GM23338 (cell line): ENCODE results near the gene GSC2. TPM values are rescaled to one million over a fixed set of nuclear protein-coding genes. Genes with fewer than 3 reads are reported as not detected.

ENCODE experiments used
- ATAC-seq: fragments of 200-7000 bp; cut with Tn5 transposase; 3 replicates; pipeline ENCODE4 v1.9.1; 2020
- DNase-seq: peaks from one replicate; pipeline ENCODE4 v3.0.0-alpha.2; 2015; ENCODE audit warnings: low spot score
- H2AFZ ChIP-seq: fragments of 200-600 bp; sonication (generic); 2 replicates; pipeline ENCODE4 v1.8.0; 2016; ENCODE audit warnings: antibody characterized with exemption, mild to moderate bottlenecking, moderate library complexity
- H3F3A ChIP-seq: fragments of 200-600 bp; sonication (generic); replicated peaks from 2 replicates; pipeline ENCODE4 v1.8.0; 2017; ENCODE audit warnings: antibody characterized with exemption, mixed run types, low read depth
- H3K27ac ChIP-seq: fragments of 200-600 bp; sonication (generic); 2 replicates; pipeline ENCODE4 v1.6.1; 2016; ENCODE audit warnings: low read depth
- H3K27me3 ChIP-seq: fragments of 200-600 bp; sonication (generic); 2 replicates; pipeline ENCODE4 v1.8.0; 2016; ENCODE audit warnings: mild to moderate bottlenecking, mixed run types, moderate library complexity; ENCODE audit not compliant: insufficient read depth
- H3K36me3 ChIP-seq: fragments of 200-600 bp; sonication (generic); 2 replicates; pipeline ENCODE4 v1.8.0; 2016; ENCODE audit warnings: mild to moderate bottlenecking; ENCODE audit not compliant: insufficient read depth
- H3K4me1 ChIP-seq: fragments of 200-600 bp; sonication (generic); 2 replicates; pipeline ENCODE4 v1.8.0; 2016; ENCODE audit warnings: mild to moderate bottlenecking, moderate library complexity; ENCODE audit not compliant: insufficient read depth
- H3K4me2 ChIP-seq: fragments of 200-600 bp; sonication (generic); 2 replicates; pipeline ENCODE4 v1.7.1; 2017; ENCODE audit warnings: mixed run types
- H3K4me3 ChIP-seq: fragments of 200-600 bp; sonication (generic); 2 replicates; pipeline ENCODE4 v1.6.1; 2016; ENCODE audit warnings: mixed run types
- H3K79me2 ChIP-seq: fragments of 200-600 bp; sonication (generic); replicated peaks from 2 replicates; pipeline ENCODE4 v1.8.0; 2017; ENCODE audit warnings: mild to moderate bottlenecking; ENCODE audit not compliant: insufficient read depth
- H3K9me2 ChIP-seq: fragments of 200-600 bp; sonication (generic); 2 replicates; pipeline ENCODE4 v1.8.0; 2017; ENCODE audit not compliant: insufficient read depth
- H4K20me1 ChIP-seq: fragments of 200-600 bp; sonication (generic); replicated peaks from 2 replicates; pipeline ENCODE4 v1.8.0; 2017; ENCODE audit warnings: mild to moderate bottlenecking; ENCODE audit not compliant: insufficient read depth
- H3K27ac Mint-ChIP-seq: 2 replicates; pipeline ENCODE4 v1.8.0; 2020; ENCODE audit warnings: inconsistent platforms, mild to moderate bottlenecking, moderate library complexity, mixed read lengths
- H3K27me3 Mint-ChIP-seq: 3 replicates; pipeline ENCODE4 v1.8.0; 2022; ENCODE audit warnings: low read depth, mild to moderate bottlenecking, moderate library complexity, mixed read lengths, inconsistent platforms; ENCODE audit not compliant: insufficient read depth, poor library complexity
- H3K36me3 Mint-ChIP-seq: 3 replicates; pipeline ENCODE4 v1.8.0; 2021; ENCODE audit warnings: low read depth, mild to moderate bottlenecking, inconsistent platforms, moderate library complexity, mixed read lengths
- H3K4me1 Mint-ChIP-seq: 3 replicates; pipeline ENCODE4 v1.8.0; 2020; ENCODE audit warnings: mild to moderate bottlenecking, inconsistent platforms, mixed read lengths
- H3K4me3 Mint-ChIP-seq: 3 replicates; pipeline ENCODE4 v1.8.0; 2021; ENCODE audit warnings: moderate library complexity, mild to moderate bottlenecking, inconsistent platforms, mixed read lengths
- H3K9me3 Mint-ChIP-seq: 3 replicates; pipeline ENCODE4 v1.8.0; 2020; ENCODE audit warnings: moderate library complexity, mild to moderate bottlenecking, inconsistent platforms, mixed read lengths
- EZH2 ChIP-seq: fragments of 200-600 bp; sonication (generic); IDR thresholded peaks from one replicate; pipeline ENCODE4 v1.8.0; 2017; ENCODE audit warnings: antibody characterized with exemption, mild to moderate bottlenecking, low read depth; ENCODE audit not compliant: unreplicated experiment
- EZH2phosphoT487 ChIP-seq: fragments of 200-600 bp; sonication (generic); IDR thresholded peaks from one replicate; pipeline ENCODE4 v1.8.1; 2018; ENCODE audit warnings: antibody characterized with exemption; ENCODE audit not compliant: unreplicated experiment
- NANOG ChIP-seq: IDR thresholded peaks from 2 replicates; pipeline ENCODE4 v1.6.1; 2016; ENCODE audit warnings: antibody characterized with exemption, borderline replicate concordance
- POLR2AphosphoS5 ChIP-seq: IDR thresholded peaks from 2 replicates; pipeline ENCODE4 v1.6.1; 2016; ENCODE audit warnings: antibody characterized with exemption, low read depth
- polyA plus RNA-seq: library from polyadenylated mRNA; unstranded; fragments of >200 nt; fragmentation: Nextera tagmentation; extraction: Ambion mirVana; gene quantifications from 2 replicates; pipeline ENCODE4 v1.2.1, GENCODE V29; 2016
- total RNA-seq: library from RNA; depleted of rRNA; stranded (reverse); fragments of >200 nt; shearing (Covaris generic); gene quantifications from 2 replicates; pipeline ENCODE4 v1.2.3, GENCODE V29; 2014
- TF ChIP-seq, protein P1 (sequence below): fragments of 250-450 bp; sonication (Bioruptor Pico); IDR thresholded peaks from 2 replicates; pipeline ENCODE4 v1.5.0; 2020; ENCODE audit warnings: mild to moderate bottlenecking, moderate library complexity
- TF ChIP-seq, protein P2 (sequence below): IDR thresholded peaks from 2 replicates; pipeline ENCODE4 v1.6.1; 2016; ENCODE audit warnings: antibody characterized with exemption

Gene GSC2
- total and polyA plus RNA-seq, 2 experiments from 2014 or later = not detected

DNA sequence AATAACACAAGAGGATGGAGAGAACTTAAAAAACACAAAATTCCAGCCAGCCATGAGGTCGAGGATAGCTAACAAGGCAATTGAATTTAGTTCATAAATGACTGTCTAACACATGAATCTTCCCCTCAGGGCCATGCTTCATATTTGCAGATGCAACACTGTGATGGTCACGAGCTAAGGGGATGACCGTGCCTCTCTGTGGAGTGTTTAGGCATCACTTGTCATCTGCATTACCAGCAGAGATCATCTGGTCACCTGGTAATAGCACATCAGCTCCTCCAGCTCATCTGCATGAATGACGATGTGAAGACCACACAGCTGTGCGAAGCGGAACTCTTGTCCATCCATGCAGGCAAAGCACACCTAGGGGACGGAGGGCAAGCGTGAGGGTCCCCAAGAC, 49.4 kb upstream of the GSC2 start (continued):
- TF ChIP-seq, protein P1, sequence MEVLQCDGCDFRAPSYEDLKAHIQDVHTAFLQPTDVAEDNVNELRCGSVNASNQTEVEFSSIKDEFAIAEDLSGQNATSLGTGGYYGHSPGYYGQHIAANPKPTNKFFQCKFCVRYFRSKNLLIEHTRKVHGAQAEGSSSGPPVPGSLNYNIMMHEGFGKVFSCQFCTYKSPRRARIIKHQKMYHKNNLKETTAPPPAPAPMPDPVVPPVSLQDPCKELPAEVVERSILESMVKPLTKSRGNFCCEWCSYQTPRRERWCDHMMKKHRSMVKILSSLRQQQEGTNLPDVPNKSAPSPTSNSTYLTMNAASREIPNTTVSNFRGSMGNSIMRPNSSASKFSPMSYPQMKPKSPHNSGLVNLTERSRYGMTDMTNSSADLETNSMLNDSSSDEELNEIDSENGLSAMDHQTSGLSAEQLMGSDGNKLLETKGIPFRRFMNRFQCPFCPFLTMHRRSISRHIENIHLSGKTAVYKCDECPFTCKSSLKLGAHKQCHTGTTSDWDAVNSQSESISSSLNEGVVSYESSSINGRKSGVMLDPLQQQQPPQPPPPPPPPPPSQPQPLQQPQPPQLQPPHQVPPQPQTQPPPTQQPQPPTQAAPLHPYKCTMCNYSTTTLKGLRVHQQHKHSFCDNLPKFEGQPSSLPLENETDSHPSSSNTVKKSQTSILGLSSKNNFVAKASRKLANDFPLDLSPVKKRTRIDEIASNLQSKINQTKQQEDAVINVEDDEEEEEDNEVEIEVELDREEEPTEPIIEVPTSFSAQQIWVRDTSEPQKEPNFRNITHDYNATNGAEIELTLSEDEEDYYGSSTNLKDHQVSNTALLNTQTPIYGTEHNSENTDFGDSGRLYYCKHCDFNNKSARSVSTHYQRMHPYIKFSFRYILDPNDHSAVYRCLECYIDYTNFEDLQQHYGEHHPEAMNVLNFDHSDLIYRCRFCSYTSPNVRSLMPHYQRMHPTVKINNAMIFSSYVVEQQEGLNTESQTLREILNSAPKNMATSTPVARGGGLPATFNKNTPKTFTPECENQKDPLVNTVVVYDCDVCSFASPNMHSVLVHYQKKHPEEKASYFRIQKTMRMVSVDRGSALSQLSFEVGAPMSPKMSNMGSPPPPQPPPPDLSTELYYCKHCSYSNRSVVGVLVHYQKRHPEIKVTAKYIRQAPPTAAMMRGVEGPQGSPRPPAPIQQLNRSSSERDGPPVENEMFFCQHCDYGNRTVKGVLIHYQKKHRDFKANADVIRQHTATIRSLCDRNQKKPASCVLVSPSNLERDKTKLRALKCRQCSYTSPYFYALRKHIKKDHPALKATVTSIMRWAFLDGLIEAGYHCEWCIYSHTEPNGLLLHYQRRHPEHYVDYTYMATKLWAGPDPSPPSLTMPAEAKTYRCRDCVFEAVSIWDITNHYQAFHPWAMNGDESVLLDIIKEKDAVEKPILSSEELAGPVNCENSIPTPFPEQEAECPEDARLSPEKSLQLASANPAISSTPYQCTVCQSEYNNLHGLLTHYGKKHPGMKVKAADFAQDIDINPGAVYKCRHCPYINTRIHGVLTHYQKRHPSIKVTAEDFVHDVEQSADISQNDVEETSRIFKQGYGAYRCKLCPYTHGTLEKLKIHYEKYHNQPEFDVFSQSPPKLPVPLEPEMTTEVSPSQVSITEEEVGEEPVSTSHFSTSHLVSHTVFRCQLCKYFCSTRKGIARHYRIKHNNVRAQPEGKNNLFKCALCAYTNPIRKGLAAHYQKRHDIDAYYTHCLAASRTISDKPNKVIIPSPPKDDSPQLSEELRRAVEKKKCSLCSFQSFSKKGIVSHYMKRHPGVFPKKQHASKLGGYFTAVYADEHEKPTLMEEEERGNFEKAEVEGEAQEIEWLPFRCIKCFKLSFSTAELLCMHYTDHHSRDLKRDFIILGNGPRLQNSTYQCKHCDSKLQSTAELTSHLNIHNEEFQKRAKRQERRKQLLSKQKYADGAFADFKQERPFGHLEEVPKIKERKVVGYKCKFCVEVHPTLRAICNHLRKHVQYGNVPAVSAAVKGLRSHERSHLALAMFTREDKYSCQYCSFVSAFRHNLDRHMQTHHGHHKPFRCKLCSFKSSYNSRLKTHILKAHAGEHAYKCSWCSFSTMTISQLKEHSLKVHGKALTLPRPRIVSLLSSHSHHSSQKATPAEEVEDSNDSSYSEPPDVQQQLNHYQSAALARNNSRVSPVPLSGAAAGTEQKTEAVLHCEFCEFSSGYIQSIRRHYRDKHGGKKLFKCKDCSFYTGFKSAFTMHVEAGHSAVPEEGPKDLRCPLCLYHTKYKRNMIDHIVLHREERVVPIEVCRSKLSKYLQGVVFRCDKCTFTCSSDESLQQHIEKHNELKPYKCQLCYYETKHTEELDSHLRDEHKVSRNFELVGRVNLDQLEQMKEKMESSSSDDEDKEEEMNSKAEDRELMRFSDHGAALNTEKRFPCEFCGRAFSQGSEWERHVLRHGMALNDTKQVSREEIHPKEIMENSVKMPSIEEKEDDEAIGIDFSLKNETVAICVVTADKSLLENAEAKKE (CRISPR knock-in tag) = no peak
- TF ChIP-seq, protein P2, sequence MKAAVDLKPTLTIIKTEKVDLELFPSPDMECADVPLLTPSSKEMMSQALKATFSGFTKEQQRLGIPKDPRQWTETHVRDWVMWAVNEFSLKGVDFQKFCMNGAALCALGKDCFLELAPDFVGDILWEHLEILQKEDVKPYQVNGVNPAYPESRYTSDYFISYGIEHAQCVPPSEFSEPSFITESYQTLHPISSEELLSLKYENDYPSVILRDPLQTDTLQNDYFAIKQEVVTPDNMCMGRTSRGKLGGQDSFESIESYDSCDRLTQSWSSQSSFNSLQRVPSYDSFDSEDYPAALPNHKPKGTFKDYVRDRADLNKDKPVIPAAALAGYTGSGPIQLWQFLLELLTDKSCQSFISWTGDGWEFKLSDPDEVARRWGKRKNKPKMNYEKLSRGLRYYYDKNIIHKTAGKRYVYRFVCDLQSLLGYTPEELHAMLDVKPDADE = no peak
- TF ChIP-seq EZH2phosphoT487 = no peak

DNA sequence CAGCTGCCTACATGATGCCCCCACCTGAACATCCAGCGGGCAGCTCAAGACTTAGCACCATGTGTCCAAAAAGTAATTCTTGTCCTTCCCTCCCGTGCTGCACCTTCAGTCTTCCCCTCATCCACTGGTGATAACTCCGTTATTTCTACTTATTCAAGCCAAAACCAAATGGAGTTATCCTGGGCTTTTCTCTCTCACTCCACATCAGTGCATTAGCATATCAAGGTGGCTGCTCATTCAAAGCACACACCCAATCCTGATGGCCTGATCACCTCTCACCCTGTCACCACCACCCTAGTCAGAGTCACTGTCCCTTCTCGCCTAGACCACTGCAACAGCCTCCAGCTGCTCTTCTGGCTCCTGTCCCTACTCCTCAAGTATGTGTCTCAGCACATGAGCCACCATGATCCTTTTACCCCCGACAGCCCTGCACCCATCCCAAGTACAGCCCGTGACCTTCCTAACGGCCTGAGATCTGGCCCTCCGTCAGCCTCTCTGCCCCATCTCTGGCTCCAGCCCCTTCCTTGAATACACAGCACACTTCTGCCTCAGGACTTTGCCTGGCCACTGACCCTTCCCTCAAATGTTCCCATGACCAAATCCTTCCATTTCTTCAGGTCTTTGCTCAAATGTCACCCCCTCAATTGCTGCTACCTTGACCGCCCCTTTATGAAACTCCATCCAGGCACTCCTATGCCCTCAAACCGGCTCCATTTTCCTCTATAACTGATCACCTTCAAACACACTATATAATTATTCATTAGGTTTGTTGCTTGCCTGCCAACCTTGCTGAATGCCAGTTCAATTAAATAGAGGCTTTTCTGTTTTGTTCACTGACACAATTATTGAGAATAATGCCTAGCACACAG, 48.1 kb upstream of the GSC2 start:
- Histone ChIP-seq H3K4me2 (no peak overlapping the region), H3K9me2 (no peaks in the 10 kb centered on the region), H3K4me3 (no peak overlapping the region), H2AFZ (no peak overlapping the region), H3K36me3 (0 out of 2 replicates have a peak, but pooled peaks cover 7% of the 10 kb centered on the region), H3K4me1 (no peaks in the 10 kb centered on the region), H4K20me1 (no peaks in the 10 kb centered on the region), H3F3A (no peaks in the 10 kb centered on the region), H3K27me3 (no peaks in the 10 kb centered on the region), H3K79me2 (no peaks in the 10 kb centered on the region), H3K27ac (no peak overlapping the region)
- no peak overlapping the region; the same call in 2 of the 3 replicates for H3K4me3 Mint-ChIP-seq
- ATAC-seq (no peak), DNase-seq (no peak)
- H3K27ac Mint-ChIP-seq = peak overlapping the region; percentile 61
- H3K27me3 Mint-ChIP-seq = peaks cover 11% of the 10 kb centered on the region
- H3K36me3 Mint-ChIP-seq = peaks cover 38% of the 10 kb centered on the region
- peaks cover 10% of the 10 kb centered on the region for H3K4me1 Mint-ChIP-seq
- H3K9me3 Mint-ChIP-seq = peaks cover 5% of the 10 kb centered on the region; the same call in 1 of the 3 replicates
- TF ChIP-seq EZH2 = no peak
- no peak for TF ChIP-seq NANOG
- TF ChIP-seq POLR2AphosphoS5 = no peak
- TF ChIP-seq, protein P2 = no peak
